ENCODE measurements around the gene DCDC2B.

DCDC2B gene

GRCh38 chr1:32172621-32173245, 36.2 kb upstream of the DCDC2B start:
- peak overlapping the region; percentile 18 for H3K27ac ChIP-seq (ENCODE audit: poor library complexity, severe bottlenecking)
- no peak for TF ChIP-seq CTCF (IDR thresholded peaks at IDR 0.05; ENCODE audit: poor library complexity, severe bottlenecking)
- H3K9me3 ChIP-seq (ENCODE audit: severe bottlenecking), result no peaks in the 10 kb centered on the region
- H3K36me3 ChIP-seq (ENCODE audit: low read depth), result peaks cover 42% of the 10 kb centered on the region
- peaks cover 7% of the 10 kb centered on the region for H3K4me1 ChIP-seq (ENCODE audit: insufficient read depth, poor library complexity, severe bottlenecking)
- ATAC-seq (ENCODE audit: low read depth), result peak; percentile 49; the same call in 2 of the 3 replicates
- no peaks in the 10 kb centered on the region for H3K27me3 ChIP-seq (ENCODE audit: insufficient read depth, poor library complexity, severe bottlenecking)
- no peak for DNase-seq (ENCODE audit: low spot score)
- no peak overlapping the region for H3K4me3 ChIP-seq (ENCODE audit: severe bottlenecking)

GRCh38 chr1:32178380-32179192, 30.3 kb upstream of the DCDC2B start:
- Histone ChIP-seq H3K36me3 (ENCODE audit: low read depth) (peaks cover 39% of the 10 kb centered on the region), H3K4me1 (ENCODE audit: insufficient read depth, poor library complexity, severe bottlenecking) (peaks cover 10% of the 10 kb centered on the region), H3K27me3 (ENCODE audit: insufficient read depth, poor library complexity, severe bottlenecking) (no peaks in the 10 kb centered on the region), H3K9me3 (ENCODE audit: severe bottlenecking) (no peaks in the 10 kb centered on the region), H3K27ac (ENCODE audit: poor library complexity, severe bottlenecking) (peak overlapping the region; percentile 77), H3K4me3 (ENCODE audit: severe bottlenecking) (no peak overlapping the region)
- TF ChIP-seq CTCF (IDR thresholded peaks at IDR 0.05; ENCODE audit: poor library complexity, severe bottlenecking), result no peak
- DNase-seq (ENCODE audit: low spot score) (no peak), ATAC-seq (ENCODE audit: low read depth) (no peak)

GRCh38 chr1:32179193-32179442, 29.8 kb upstream of the DCDC2B start:
- ATAC-seq (ENCODE audit: low read depth) (no peak), DNase-seq (ENCODE audit: low spot score) (no peak)
- Histone ChIP-seq H3K27ac (ENCODE audit: poor library complexity, severe bottlenecking) (peak overlapping the region; percentile 77), H3K36me3 (ENCODE audit: low read depth) (peaks cover 38% of the 10 kb centered on the region), H3K27me3 (ENCODE audit: insufficient read depth, poor library complexity, severe bottlenecking) (no peaks in the 10 kb centered on the region), H3K4me1 (ENCODE audit: insufficient read depth, poor library complexity, severe bottlenecking) (peaks cover 10% of the 10 kb centered on the region), H3K9me3 (ENCODE audit: severe bottlenecking) (no peaks in the 10 kb centered on the region), H3K4me3 (ENCODE audit: severe bottlenecking) (peak overlapping the region; percentile 51)
- no peak for TF ChIP-seq CTCF (IDR thresholded peaks at IDR 0.05; ENCODE audit: poor library complexity, severe bottlenecking)

GRCh38 chr1:32179443-32180185, 29.3 kb upstream of the DCDC2B start, which contains the start of gene TXLNA:
Gene TXLNA (plus strand): TSS chr1:32179675. CDS start chr1:32180346, 671 bp downstream.
- Histone ChIP-seq H3K36me3 (ENCODE audit: low read depth) (peaks cover 40% of the 10 kb centered on the region), H3K9me3 (ENCODE audit: severe bottlenecking) (no peaks in the 10 kb centered on the region), H3K27me3 (ENCODE audit: insufficient read depth, poor library complexity, severe bottlenecking) (no peaks in the 10 kb centered on the region), H3K4me3 (ENCODE audit: severe bottlenecking) (peak within 1 kb of the TSS; percentile 51), H3K27ac (ENCODE audit: poor library complexity, severe bottlenecking) (peak within 1 kb of the TSS; percentile 77), H3K4me1 (ENCODE audit: insufficient read depth, poor library complexity, severe bottlenecking) (peaks cover 10% of the 10 kb centered on the region)
- ATAC-seq (ENCODE audit: low read depth), result peak; percentile 88
- DNase-seq (ENCODE audit: low spot score), result peak; percentile 94
- TF ChIP-seq CTCF (IDR thresholded peaks at IDR 0.05; ENCODE audit: poor library complexity, severe bottlenecking), result no peak

All from RWPE2 (cell line).